Natural killer cell (primary cell): ENCODE measurements around the gene ASPSCR1. TPM values are rescaled to one million over a fixed set of nuclear protein-coding genes. Genes with fewer than 3 reads are reported as not detected.
"Not testable (repeated sequence)": the region's sequence is repeated elsewhere in the genome, so short reads cannot be mapped to it uniquely, and the experiment has no call there.

ENCODE experiments used
- ATAC-seq, 3 donors: fragments of 150-1000 bp in 2 of 3; fragments of 200-7000 bp in 1 of 3; cut with Tn5 transposase; 1 replicate in 1 of 3; 2 replicates in 2 of 3; pipeline ENCODE4 v1.10.0; 2021; ENCODE audit warnings: mild to moderate bottlenecking in 2 of 3, moderate library complexity in 2 of 3
- DNase-seq, 2 donors: peaks; one replicate each; pipeline versions ENCODE4 v3.0.0 to v3.0.0-alpha.2; 2013 to 2021; ENCODE audit warnings: mixed read lengths in 1 of 2
- H3K27ac ChIP-seq: one replicate; pipeline ENCODE4 v1.5.1; 2013; ENCODE audit warnings: mild to moderate bottlenecking, low read length
- H3K27me3 ChIP-seq: one replicate; pipeline ENCODE4 v1.6.1; 2013; ENCODE audit warnings: low read length; ENCODE audit not compliant: control insufficient read depth, insufficient read depth
- H3K36me3 ChIP-seq: one replicate; pipeline ENCODE4 v1.6.1; 2013; ENCODE audit warnings: low read length; ENCODE audit not compliant: control insufficient read depth, insufficient read depth
- H3K4me1 ChIP-seq: one replicate; pipeline ENCODE4 v1.6.1; 2013; ENCODE audit warnings: low read length; ENCODE audit not compliant: control insufficient read depth, insufficient read depth
- H3K4me3 ChIP-seq: one replicate; pipeline ENCODE4 v1.5.1; 2013; ENCODE audit warnings: low read length
- H3K9me3 ChIP-seq: one replicate; pipeline ENCODE4 v1.6.1; 2013; ENCODE audit warnings: low read length; ENCODE audit not compliant: control insufficient read depth, insufficient read depth
- H3K27ac Mint-ChIP-seq, 2 donors: one replicate each; pipeline ENCODE4 v1.8.0; 2022; ENCODE audit warnings: mild to moderate bottlenecking in 2 of 2, mixed read lengths in 2 of 2, moderate library complexity in 1 of 2
- H3K27me3 Mint-ChIP-seq, 2 donors: one replicate each; pipeline ENCODE4 v1.8.0; 2022; ENCODE audit warnings: low read depth in 2 of 2, mixed read lengths in 2 of 2
- H3K36me3 Mint-ChIP-seq: one replicate; pipeline ENCODE4 v1.8.0; 2022; ENCODE audit warnings: mixed read lengths
- H3K4me1 Mint-ChIP-seq, 2 donors: one replicate each; pipeline ENCODE4 v1.8.0; 2022; ENCODE audit warnings: mixed read lengths in 2 of 2
- H3K4me3 Mint-ChIP-seq: one replicate; pipeline ENCODE4 v1.8.0; 2022; ENCODE audit warnings: mild to moderate bottlenecking, moderate library complexity, mixed read lengths
- H3K9me3 Mint-ChIP-seq, 2 donors: one replicate each; pipeline ENCODE4 v1.8.0; 2022; ENCODE audit warnings: mixed read lengths in 2 of 2
- CTCF ChIP-seq: fragments of 200-600 bp; IDR thresholded peaks from one replicate; pipeline ENCODE4 v1.8.0; 2022; ENCODE audit warnings: antibody characterized with exemption
- WGBS: methylation state at CpG from one replicate; pipeline ENCODE4 v1.1.7; 2013; ENCODE audit warnings: missing lambda C conversion rate; ENCODE audit not compliant: insufficient coverage; 5-methylcytosine and 5-hydroxymethylcytosine counted together
- intact Hi-C: fragments of 100-400 bp; cut with micrococcal nuclease; formaldehyde crosslinking; loops from one replicate; pipeline ENCODE4 v1.14.2; 2022
- total RNA-seq, 4 donors: library from RNA; stranded (reverse); fragments of 120-200 nt in 1 of 4; gene quantifications; one replicate each; pipeline versions ENCODE4 v1.2.3 to v1.2.4, GENCODE V29; 2013 to 2022

Gene ASPSCR1
- total RNA-seq, 3 donors from 2014 or later (not counting 1 experiment from before 2014, with no cell fraction given): 29.7 to 43.5 (median 40.8) TPM

- intact Hi-C loops: no loop called here
Observed at GRCh38 chr17:81980122-81980521, 2.7 kb downstream of the ASPSCR1 start.

GRCh38 chr17:81980707-81981343 lies 3.4 kb downstream of the ASPSCR1 start:
- no peaks in the 10 kb centered on the region for H3K27me3 Mint-ChIP-seq
- no peak overlapping the region for H3K4me3 Mint-ChIP-seq
- DNase-seq (peak in 1 of 2 donors; percentile 43), ATAC-seq (no peak)
- H3K36me3 Mint-ChIP-seq: no peaks in the 10 kb centered on the region
- H3K27me3 ChIP-seq: no peaks in the 10 kb centered on the region
- no peaks in the 10 kb centered on the region for H3K9me3 ChIP-seq
- intact Hi-C loops: no loop called here
- H3K4me1 Mint-ChIP-seq: peaks cover 5 to 38% of the 10 kb centered on the region in 2 donors
- no peaks in the 10 kb centered on the region for H3K9me3 Mint-ChIP-seq
- H3K4me3 ChIP-seq: no peak overlapping the region
- TF ChIP-seq CTCF: no peak
- H3K27ac ChIP-seq: no peak overlapping the region
- peaks cover 29% of the 10 kb centered on the region for H3K4me1 ChIP-seq
- 45% methylated on average over 9 of the region's 9 CpGs for WGBS
- H3K36me3 ChIP-seq: peaks cover 18% of the 10 kb centered on the region
- H3K27ac Mint-ChIP-seq: no peak overlapping the region

More at GRCh38 chr17:81980122-81980521, 2.7 kb downstream of the ASPSCR1 start:
- no peak overlapping the region for H3K27ac ChIP-seq
- no peak overlapping the region for H3K27ac Mint-ChIP-seq
- H3K9me3 Mint-ChIP-seq: no peaks in the 10 kb centered on the region
- H3K4me1 ChIP-seq: peaks cover 29% of the 10 kb centered on the region
- TF ChIP-seq CTCF: no peak
- peaks cover 5 to 36% of the 10 kb centered on the region in 2 donors for H3K4me1 Mint-ChIP-seq
- no peaks in the 10 kb centered on the region for H3K27me3 ChIP-seq
- DNase-seq (no peak), ATAC-seq (no peak)
- H3K36me3 ChIP-seq: peaks cover 11% of the 10 kb centered on the region
- no peaks in the 10 kb centered on the region for H3K27me3 Mint-ChIP-seq
- H3K4me3 Mint-ChIP-seq: peak overlapping the region; percentile 56
- no peak overlapping the region for H3K4me3 ChIP-seq
- H3K9me3 ChIP-seq: no peaks in the 10 kb centered on the region
- WGBS: 99% methylated on average over 4 of the region's 4 CpGs
- no peaks in the 10 kb centered on the region for H3K36me3 Mint-ChIP-seq

GRCh38 chr17:81981511-81981910 lies 4.1 kb downstream of the ASPSCR1 start:
- Histone ChIP-seq H3K36me3 (peaks cover 24% of the 10 kb centered on the region), H3K4me1 (peaks cover 25% of the 10 kb centered on the region)
- peaks cover 5 to 36% of the 10 kb centered on the region in 2 donors for H3K4me1 Mint-ChIP-seq
- H3K27ac ChIP-seq, DNase-seq, H3K9me3 ChIP-seq, H3K4me3 Mint-ChIP-seq, H3K27ac Mint-ChIP-seq, ATAC-seq, H3K9me3 Mint-ChIP-seq, H3K27me3 Mint-ChIP-seq, H3K36me3 Mint-ChIP-seq, intact Hi-C loops, H3K4me3 ChIP-seq, H3K27me3 ChIP-seq: not testable (repeated sequence)
- WGBS: 96% methylated on average over 12 of the region's 12 CpGs

- Mint-ChIP-seq H3K27me3 (no peaks in the 10 kb centered on the region), H3K9me3 (no peaks in the 10 kb centered on the region), H3K36me3 (no peaks in the 10 kb centered on the region), H3K4me1 (peaks cover 5 to 37% of the 10 kb centered on the region in 2 donors), H3K27ac (no peak overlapping the region), H3K4me3 (no peak overlapping the region)
- Histone ChIP-seq H3K4me3 (no peak overlapping the region), H3K4me1 (peaks cover 17% of the 10 kb centered on the region), H3K27ac (no peak overlapping the region), H3K27me3 (no peaks in the 10 kb centered on the region), H3K36me3 (peaks cover 25% of the 10 kb centered on the region), H3K9me3 (no peaks in the 10 kb centered on the region)
- intact Hi-C loops: no loop called here
- DNase-seq: no peak
- no peak for TF ChIP-seq CTCF
- ATAC-seq: no peak
- 97% methylated on average over 35 of the region's 35 CpGs for WGBS
Observed at GRCh38 chr17:81983011-81983638, 5.7 kb downstream of the ASPSCR1 start.
